ENCODE data around the gene TLR4.
A peak's percentile ranks its signal among the peaks of the same experiment; 100 is the strongest.

TLR4 gene

DNA sequence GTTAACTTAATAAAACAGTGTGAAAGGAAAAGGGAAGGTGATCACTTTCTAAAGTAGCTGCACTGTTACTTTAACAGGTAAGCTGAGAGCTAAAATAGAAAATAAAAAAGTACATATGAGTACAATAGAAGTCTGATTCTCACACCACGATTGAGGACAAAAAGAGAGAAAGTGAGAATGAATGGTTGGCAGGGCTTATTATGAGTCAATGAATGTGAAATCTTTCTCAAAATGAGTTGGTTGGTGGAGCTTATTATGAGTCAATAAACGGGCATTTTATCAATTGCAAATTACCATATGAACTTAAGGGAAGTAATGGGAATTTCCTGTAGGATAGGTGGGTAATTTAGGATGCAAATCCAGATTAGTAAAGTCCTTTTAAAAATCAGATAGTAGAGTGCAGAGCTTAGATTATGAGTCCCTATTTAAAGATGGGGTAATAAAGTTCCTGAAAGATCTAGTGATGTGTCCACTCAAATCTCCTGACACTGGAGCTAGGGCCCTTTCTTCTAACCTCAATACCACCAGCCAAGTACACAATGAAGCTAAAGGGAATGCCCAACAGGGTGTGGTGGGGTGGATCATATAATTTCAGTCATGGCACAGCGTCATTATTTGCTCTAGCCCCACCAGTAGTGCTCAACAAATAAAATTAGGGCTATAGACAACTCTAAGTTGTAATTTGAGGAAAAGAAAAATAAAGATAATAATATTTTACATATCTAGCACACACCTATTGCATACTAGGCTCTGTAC, 21.1 kb upstream of the TLR4 start:
- peak overlapping the region; percentile 70 for H3K27ac ChIP-seq (ENCODE audit: low read depth, low read length)
- no peaks in the 10 kb centered on the region for H3K36me3 ChIP-seq (ENCODE audit: insufficient read depth, low read length)
- H3K79me2 ChIP-seq (ENCODE audit: control insufficient read depth, insufficient read depth, low read length, unreplicated experiment), result no peaks in the 10 kb centered on the region
- no peaks in the 10 kb centered on the region for H3K27me3 ChIP-seq (ENCODE audit: insufficient read depth, low read length)
- peak overlapping the region; percentile 65 for H3K4me3 ChIP-seq (ENCODE audit: low read depth, low read length)
- H2AFZ ChIP-seq (ENCODE audit: low read length, unreplicated experiment), result peak overlapping the region; percentile 74
- H3K4me1 ChIP-seq (ENCODE audit: control insufficient read depth, insufficient read depth, low read length, unreplicated experiment), result peaks cover 36% of the 10 kb centered on the region

GRCh38 chr9:117687532-117687931, 16.7 kb upstream of the TLR4 start:
- H3K27me3 ChIP-seq (ENCODE audit: insufficient read depth, low read length), result no peaks in the 10 kb centered on the region
- no peak overlapping the region for H3K27ac ChIP-seq (ENCODE audit: low read depth, low read length)
- H2AFZ ChIP-seq (ENCODE audit: low read length, unreplicated experiment), result no peak overlapping the region
- no peak overlapping the region for H3K4me3 ChIP-seq (ENCODE audit: low read depth, low read length)
- no peaks in the 10 kb centered on the region for H3K79me2 ChIP-seq (ENCODE audit: control insufficient read depth, insufficient read depth, low read length, unreplicated experiment)
- H3K36me3 ChIP-seq (ENCODE audit: insufficient read depth, low read length), result no peaks in the 10 kb centered on the region
- H3K4me1 ChIP-seq (ENCODE audit: control insufficient read depth, insufficient read depth, low read length, unreplicated experiment), result peaks cover 24% of the 10 kb centered on the region

DNA sequence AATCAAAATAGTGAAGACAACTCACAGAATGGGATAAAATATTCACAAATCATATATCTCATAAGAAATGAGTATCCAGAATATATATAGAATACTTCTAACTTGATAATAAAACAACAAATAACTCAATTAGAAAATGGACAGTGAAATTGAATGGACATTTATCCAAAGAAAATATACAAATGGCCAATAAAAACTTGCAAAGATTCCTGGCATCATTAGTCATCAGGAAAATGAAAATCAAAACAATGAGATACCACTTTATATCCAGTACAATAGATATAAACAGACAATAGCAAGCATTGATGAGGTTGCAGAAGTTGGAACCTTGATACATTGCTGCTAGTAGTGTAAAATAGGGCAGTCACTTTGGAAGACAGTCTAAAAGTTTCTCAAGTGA, 12.8 kb upstream of the TLR4 start:
- H3K27me3 ChIP-seq (ENCODE audit: insufficient read depth, low read length), result no peaks in the 10 kb centered on the region
- peak overlapping the region; percentile 33 for H3K27ac ChIP-seq (ENCODE audit: low read depth, low read length)
- no peak overlapping the region for H3K4me3 ChIP-seq (ENCODE audit: low read depth, low read length)
- no peaks in the 10 kb centered on the region for H3K36me3 ChIP-seq (ENCODE audit: insufficient read depth, low read length)
- H3K4me1 ChIP-seq (ENCODE audit: control insufficient read depth, insufficient read depth, low read length, unreplicated experiment), result peaks cover 28% of the 10 kb centered on the region
- H2AFZ ChIP-seq (ENCODE audit: low read length, unreplicated experiment), result no peak overlapping the region
- H3K79me2 ChIP-seq (ENCODE audit: control insufficient read depth, insufficient read depth, low read length, unreplicated experiment), result no peaks in the 10 kb centered on the region

- no peak overlapping the region for H3K4me3 ChIP-seq (ENCODE audit: low read depth, low read length)
- H3K27me3 ChIP-seq (ENCODE audit: insufficient read depth, low read length), result no peaks in the 10 kb centered on the region
- no peak overlapping the region for H3K27ac ChIP-seq (ENCODE audit: low read depth, low read length)
- H3K4me1 ChIP-seq (ENCODE audit: control insufficient read depth, insufficient read depth, low read length, unreplicated experiment), result peaks cover 23% of the 10 kb centered on the region
- H3K79me2 ChIP-seq (ENCODE audit: control insufficient read depth, insufficient read depth, low read length, unreplicated experiment), result no peaks in the 10 kb centered on the region
- no peaks in the 10 kb centered on the region for H3K36me3 ChIP-seq (ENCODE audit: insufficient read depth, low read length)
- H2AFZ ChIP-seq (ENCODE audit: low read length, unreplicated experiment), result no peak overlapping the region
Measured at GRCh38 chr9:117696154-117696553, 8.0 kb upstream of the TLR4 start.

- Histone ChIP-seq H3K4me3 (ENCODE audit: low read depth, low read length) (no peak overlapping the region), H3K36me3 (ENCODE audit: insufficient read depth, low read length) (no peaks in the 10 kb centered on the region), H3K27me3 (ENCODE audit: insufficient read depth, low read length) (no peaks in the 10 kb centered on the region), H3K79me2 (ENCODE audit: control insufficient read depth, insufficient read depth, low read length, unreplicated experiment) (no peaks in the 10 kb centered on the region), H3K27ac (ENCODE audit: low read depth, low read length) (no peak overlapping the region), H3K4me1 (ENCODE audit: control insufficient read depth, insufficient read depth, low read length, unreplicated experiment) (peaks cover 17% of the 10 kb centered on the region), H2AFZ (ENCODE audit: low read length, unreplicated experiment) (no peak overlapping the region)
Measured at GRCh38 chr9:117697046-117697445, 7.2 kb upstream of the TLR4 start.

GRCh38 chr9:117703537-117703936, 666 bp upstream of the TLR4 start:
- H2AFZ ChIP-seq (ENCODE audit: low read length, unreplicated experiment), result peak overlapping the region; percentile 43
- no peaks in the 10 kb centered on the region for H3K27me3 ChIP-seq (ENCODE audit: insufficient read depth, low read length)
- H3K79me2 ChIP-seq (ENCODE audit: control insufficient read depth, insufficient read depth, low read length, unreplicated experiment), result peaks cover 47% of the 10 kb centered on the region
- H3K4me1 ChIP-seq (ENCODE audit: control insufficient read depth, insufficient read depth, low read length, unreplicated experiment), result peaks cover 29% of the 10 kb centered on the region
- peaks cover 13% of the 10 kb centered on the region for H3K36me3 ChIP-seq (ENCODE audit: insufficient read depth, low read length)
- peak overlapping the region; percentile 77 for H3K4me3 ChIP-seq (ENCODE audit: low read depth, low read length)
- peak overlapping the region; percentile 91 for H3K27ac ChIP-seq (ENCODE audit: low read depth, low read length)

GRCh38 chr9:117704597-117704996, 394 bp downstream of the TLR4 start:
- Histone ChIP-seq H3K36me3 (ENCODE audit: insufficient read depth, low read length) (peaks cover 21% of the 10 kb centered on the region), H3K27me3 (ENCODE audit: insufficient read depth, low read length) (no peaks in the 10 kb centered on the region), H3K27ac (ENCODE audit: low read depth, low read length) (peak overlapping the region; percentile 91), H2AFZ (ENCODE audit: low read length, unreplicated experiment) (no peak overlapping the region), H3K79me2 (ENCODE audit: control insufficient read depth, insufficient read depth, low read length, unreplicated experiment) (peaks cover 55% of the 10 kb centered on the region), H3K4me1 (ENCODE audit: control insufficient read depth, insufficient read depth, low read length, unreplicated experiment) (peaks cover 31% of the 10 kb centered on the region), H3K4me3 (ENCODE audit: low read depth, low read length) (peak overlapping the region; percentile 77)

GRCh38 chr9:117705386-117705785, 1.2 kb downstream of the TLR4 start:
- Histone ChIP-seq H2AFZ (ENCODE audit: low read length, unreplicated experiment) (no peak overlapping the region), H3K27ac (ENCODE audit: low read depth, low read length) (peak overlapping the region; percentile 91), H3K4me1 (ENCODE audit: control insufficient read depth, insufficient read depth, low read length, unreplicated experiment) (peaks cover 31% of the 10 kb centered on the region), H3K79me2 (ENCODE audit: control insufficient read depth, insufficient read depth, low read length, unreplicated experiment) (peaks cover 55% of the 10 kb centered on the region), H3K36me3 (ENCODE audit: insufficient read depth, low read length) (peaks cover 26% of the 10 kb centered on the region), H3K4me3 (ENCODE audit: low read depth, low read length) (peak overlapping the region; percentile 77), H3K27me3 (ENCODE audit: insufficient read depth, low read length) (no peaks in the 10 kb centered on the region)

DNA sequence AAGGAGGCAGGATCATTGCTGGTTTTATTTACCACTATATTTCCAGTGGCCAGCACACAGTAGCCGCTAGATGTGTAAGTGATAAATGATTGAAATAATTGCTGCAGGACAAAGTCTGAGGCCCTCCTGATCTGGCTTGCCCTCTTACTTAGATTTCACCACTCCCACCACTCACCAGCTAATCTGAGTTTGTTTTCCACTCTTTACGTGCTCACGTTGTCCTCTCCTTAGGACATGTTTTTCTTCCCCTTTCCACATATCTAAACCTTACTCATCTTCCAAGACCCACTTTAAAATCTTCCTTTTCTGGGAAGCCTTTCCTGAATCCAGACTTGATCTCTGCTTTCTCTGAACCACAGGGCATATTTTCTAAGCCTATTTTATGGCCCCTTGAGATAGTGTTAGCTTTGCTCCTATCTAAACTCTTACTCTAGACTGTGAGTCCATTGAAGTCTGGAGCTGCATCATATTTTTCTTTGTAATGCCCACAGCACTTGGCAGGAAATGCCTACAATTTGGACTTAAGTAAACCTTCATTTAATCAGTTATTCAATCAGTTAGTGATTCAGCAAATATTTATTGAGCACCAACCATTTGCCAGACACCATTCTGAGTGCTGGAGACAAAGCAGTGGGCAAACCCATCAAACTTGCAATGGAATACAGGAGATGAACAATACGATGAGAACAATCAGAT, 2.4 kb downstream of the TLR4 start:
- H3K4me1 ChIP-seq (ENCODE audit: control insufficient read depth, insufficient read depth, low read length, unreplicated experiment), result peaks cover 31% of the 10 kb centered on the region
- H3K27ac ChIP-seq (ENCODE audit: low read depth, low read length), result peak overlapping the region; percentile 65
- H3K27me3 ChIP-seq (ENCODE audit: insufficient read depth, low read length), result no peaks in the 10 kb centered on the region
- H2AFZ ChIP-seq (ENCODE audit: low read length, unreplicated experiment), result no peak overlapping the region
- peaks cover 35% of the 10 kb centered on the region for H3K36me3 ChIP-seq (ENCODE audit: insufficient read depth, low read length)
- H3K79me2 ChIP-seq (ENCODE audit: control insufficient read depth, insufficient read depth, low read length, unreplicated experiment), result peaks cover 60% of the 10 kb centered on the region
- H3K4me3 ChIP-seq (ENCODE audit: low read depth, low read length), result peak overlapping the region; percentile 77

DNA sequence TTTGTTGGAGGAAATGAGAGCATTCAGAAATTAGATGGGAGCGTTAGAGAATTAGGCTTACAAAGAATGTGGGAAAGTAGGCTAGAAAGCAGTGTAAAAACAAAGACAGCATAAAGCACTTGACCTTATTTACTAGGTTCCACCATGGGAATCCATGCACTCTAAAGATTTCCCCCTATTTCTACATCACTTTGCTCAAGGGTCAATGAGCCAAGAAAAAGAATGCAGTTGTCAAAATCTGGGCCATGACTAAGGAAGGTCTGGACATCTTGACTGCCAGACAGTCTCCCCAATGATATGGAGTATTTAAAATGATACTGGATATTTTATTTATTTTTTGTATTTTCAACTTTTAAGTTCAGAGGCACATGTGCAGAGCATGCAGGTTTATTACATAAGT, 3.4 kb downstream of the TLR4 start:
- H3K4me3 ChIP-seq (ENCODE audit: low read depth, low read length), result peak overlapping the region; percentile 77
- peaks cover 45% of the 10 kb centered on the region for H3K36me3 ChIP-seq (ENCODE audit: insufficient read depth, low read length)
- peaks cover 60% of the 10 kb centered on the region for H3K79me2 ChIP-seq (ENCODE audit: control insufficient read depth, insufficient read depth, low read length, unreplicated experiment)
- no peak overlapping the region for H2AFZ ChIP-seq (ENCODE audit: low read length, unreplicated experiment)
- H3K4me1 ChIP-seq (ENCODE audit: control insufficient read depth, insufficient read depth, low read length, unreplicated experiment), result peaks cover 30% of the 10 kb centered on the region
- H3K27me3 ChIP-seq (ENCODE audit: insufficient read depth, low read length), result no peaks in the 10 kb centered on the region
- H3K27ac ChIP-seq (ENCODE audit: low read depth, low read length), result peak overlapping the region; percentile 65

- Histone ChIP-seq H2AFZ (ENCODE audit: low read length, unreplicated experiment) (no peak overlapping the region), H3K79me2 (ENCODE audit: control insufficient read depth, insufficient read depth, low read length, unreplicated experiment) (peaks cover 52% of the 10 kb centered on the region), H3K27me3 (ENCODE audit: insufficient read depth, low read length) (no peaks in the 10 kb centered on the region), H3K4me1 (ENCODE audit: control insufficient read depth, insufficient read depth, low read length, unreplicated experiment) (peaks cover 21% of the 10 kb centered on the region), H3K4me3 (ENCODE audit: low read depth, low read length) (no peak overlapping the region), H3K36me3 (ENCODE audit: insufficient read depth, low read length) (peaks cover 69% of the 10 kb centered on the region), H3K27ac (ENCODE audit: low read depth, low read length) (no peak overlapping the region)
Measured at GRCh38 chr9:117709936-117710335, 5.7 kb downstream of the TLR4 start.

Measured in ACC112 (cell line).